ENCODE results near the gene EDDM3A.

Gene EDDM3A, protein sequence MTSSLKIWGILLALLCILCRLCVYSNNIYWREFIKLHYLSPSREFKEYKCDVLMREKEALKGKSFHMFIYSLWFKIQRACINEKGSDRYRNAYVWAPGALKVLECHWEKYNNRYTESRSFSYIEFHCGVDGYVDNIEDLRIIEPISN

GRCh38 chr14:20745571-20746358, at the start of gene EDDM3A:
Gene EDDM3A, plus strand, starts transcription at chr14:20745887. Its CDS starts 1,694 bp downstream, at chr14:20747581.
- Histone ChIP-seq H3K9me3 (no peaks in the 10 kb centered on the region), H3K4me1 (ENCODE audit: control insufficient read depth in 1 of 2, insufficient read depth in 1 of 2, low read depth in 1 of 2, low read length in 1 of 2) (no peaks in the 10 kb centered on the region), H3K27ac (no peak within 1 kb of the TSS), H3K27me3 (no peaks in the 10 kb centered on the region), H3K4me3 (ENCODE audit: low read depth in 1 of 2, low read length in 1 of 2) (no peak within 1 kb of the TSS), H3K36me3 (no peaks in the 10 kb centered on the region)
- TF ChIP-seq, protein P1, sequence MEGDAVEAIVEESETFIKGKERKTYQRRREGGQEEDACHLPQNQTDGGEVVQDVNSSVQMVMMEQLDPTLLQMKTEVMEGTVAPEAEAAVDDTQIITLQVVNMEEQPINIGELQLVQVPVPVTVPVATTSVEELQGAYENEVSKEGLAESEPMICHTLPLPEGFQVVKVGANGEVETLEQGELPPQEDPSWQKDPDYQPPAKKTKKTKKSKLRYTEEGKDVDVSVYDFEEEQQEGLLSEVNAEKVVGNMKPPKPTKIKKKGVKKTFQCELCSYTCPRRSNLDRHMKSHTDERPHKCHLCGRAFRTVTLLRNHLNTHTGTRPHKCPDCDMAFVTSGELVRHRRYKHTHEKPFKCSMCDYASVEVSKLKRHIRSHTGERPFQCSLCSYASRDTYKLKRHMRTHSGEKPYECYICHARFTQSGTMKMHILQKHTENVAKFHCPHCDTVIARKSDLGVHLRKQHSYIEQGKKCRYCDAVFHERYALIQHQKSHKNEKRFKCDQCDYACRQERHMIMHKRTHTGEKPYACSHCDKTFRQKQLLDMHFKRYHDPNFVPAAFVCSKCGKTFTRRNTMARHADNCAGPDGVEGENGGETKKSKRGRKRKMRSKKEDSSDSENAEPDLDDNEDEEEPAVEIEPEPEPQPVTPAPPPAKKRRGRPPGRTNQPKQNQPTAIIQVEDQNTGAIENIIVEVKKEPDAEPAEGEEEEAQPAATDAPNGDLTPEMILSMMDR (IDR thresholded peaks at IDR 0.05) = no peak

DNA sequence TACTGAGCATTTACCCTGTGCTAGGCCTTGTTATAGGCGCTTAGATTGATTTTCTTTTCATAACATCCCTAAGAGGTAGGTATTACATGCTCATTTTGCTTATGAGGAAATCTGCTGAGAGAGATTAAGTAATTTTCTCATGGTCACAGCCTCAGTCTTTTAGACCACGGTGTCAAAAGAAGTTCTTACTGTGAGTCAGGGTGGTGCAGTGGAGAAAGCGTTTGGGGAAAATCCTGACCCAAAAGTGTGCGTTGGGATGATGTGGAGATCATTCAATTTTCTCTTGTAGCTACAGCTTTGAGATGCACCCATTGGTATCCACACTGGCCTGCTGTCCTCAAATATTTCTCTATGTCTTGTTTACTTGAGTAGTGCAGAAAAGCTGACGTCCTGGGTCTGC, 48.9 kb upstream of the EDDM3A start:
- H3K27ac ChIP-seq = no peak overlapping the region
- TF ChIP-seq, protein P1 (IDR thresholded peaks at IDR 0.05) = no peak
- H3K4me3 ChIP-seq (ENCODE audit: low read depth in 1 of 2, low read length in 1 of 2) = no peak overlapping the region
- no peaks in the 10 kb centered on the region for H3K27me3 ChIP-seq
- H3K36me3 ChIP-seq = no peaks in the 10 kb centered on the region
- no peaks in the 10 kb centered on the region for H3K9me3 ChIP-seq
- H3K4me1 ChIP-seq (ENCODE audit: control insufficient read depth in 1 of 2, insufficient read depth in 1 of 2, low read depth in 1 of 2, low read length in 1 of 2) = no peaks in the 10 kb centered on the region

GRCh38 chr14:20697273-20698017, 48.2 kb upstream of the EDDM3A start:
- H3K27ac ChIP-seq = no peak overlapping the region
- no peaks in the 10 kb centered on the region for H3K36me3 ChIP-seq
- H3K4me1 ChIP-seq (ENCODE audit: control insufficient read depth in 1 of 2, insufficient read depth in 1 of 2, low read depth in 1 of 2, low read length in 1 of 2) = no peaks in the 10 kb centered on the region
- TF ChIP-seq, protein P1 (IDR thresholded peaks at IDR 0.05) = peak; percentile 88
- H3K4me3 ChIP-seq (ENCODE audit: low read depth in 1 of 2, low read length in 1 of 2) = no peak overlapping the region
- no peaks in the 10 kb centered on the region for H3K27me3 ChIP-seq
- no peaks in the 10 kb centered on the region for H3K9me3 ChIP-seq

- no peaks in the 10 kb centered on the region for H3K36me3 ChIP-seq
- no peak overlapping the region for H3K27ac ChIP-seq
- H3K9me3 ChIP-seq = no peaks in the 10 kb centered on the region
- TF ChIP-seq, protein P1 (IDR thresholded peaks at IDR 0.05) = no peak
- no peaks in the 10 kb centered on the region for H3K4me1 ChIP-seq (ENCODE audit: control insufficient read depth in 1 of 2, insufficient read depth in 1 of 2, low read depth in 1 of 2, low read length in 1 of 2)
- H3K4me3 ChIP-seq (ENCODE audit: low read depth in 1 of 2, low read length in 1 of 2) = no peak overlapping the region
- H3K27me3 ChIP-seq = no peaks in the 10 kb centered on the region
Measured at GRCh38 chr14:20698018-20698329, 47.7 kb upstream of the EDDM3A start.

GRCh38 chr14:20698934-20699333, 46.8 kb upstream of the EDDM3A start:
- Histone ChIP-seq H3K27ac (no peak overlapping the region), H3K36me3 (no peaks in the 10 kb centered on the region), H3K4me3 (ENCODE audit: low read depth in 1 of 2, low read length in 1 of 2) (no peak overlapping the region), H3K9me3 (no peaks in the 10 kb centered on the region), H3K4me1 (ENCODE audit: control insufficient read depth in 1 of 2, insufficient read depth in 1 of 2, low read depth in 1 of 2, low read length in 1 of 2) (no peaks in the 10 kb centered on the region), H3K27me3 (no peaks in the 10 kb centered on the region)
- TF ChIP-seq, protein P1 (IDR thresholded peaks at IDR 0.05) = no peak

All from neutrophil (primary cell).